HG03575 (cell line): ENCODE data around the gene ATXN10.

Experiments
- ATAC-seq: cut with Tn5 transposase; IDR thresholded peaks from one replicate; pipeline ENCODE4 v1.9.1; 2021; ENCODE audit not compliant: unreplicated experiment, insufficient number of reproducible peaks, low FRiP score; ENCODE audit errors: extremely low read depth

ATXN10 gene

GRCh38 chr22:45742866-45743450, 71.3 kb downstream of the ATXN10 start:
- ATAC-seq: no peak

- no peak for ATAC-seq
Observed at GRCh38 chr22:45743687-45744086, 72.1 kb downstream of the ATXN10 start.

- no peak for ATAC-seq
Observed at GRCh38 chr22:45744442-45744841, 72.8 kb downstream of the ATXN10 start.

GRCh38 chr22:45750626-45751025, 79.0 kb downstream of the ATXN10 start:
- ATAC-seq: no peak

- ATAC-seq: no peak
Observed at GRCh38 chr22:45752036-45752435, 80.4 kb downstream of the ATXN10 start.

GRCh38 chr22:45754822-45755221, 83.2 kb downstream of the ATXN10 start:
- ATAC-seq: no peak

GRCh38 chr22:45756558-45756957, 84.9 kb downstream of the ATXN10 start:
- no peak for ATAC-seq

- no peak for ATAC-seq
Observed at GRCh38 chr22:45757068-45757467, 85.4 kb downstream of the ATXN10 start.

GRCh38 chr22:45757936-45758335, 86.3 kb downstream of the ATXN10 start:
- ATAC-seq: no peak

- ATAC-seq: no peak
Observed at GRCh38 chr22:45758603-45759002, 87.0 kb downstream of the ATXN10 start.

- no peak for ATAC-seq
Observed at GRCh38 chr22:45760682-45761081, 89.0 kb downstream of the ATXN10 start.

GRCh38 chr22:45762545-45763235, 91.1 kb downstream of the ATXN10 start:
- ATAC-seq: no peak

- ATAC-seq: no peak
Observed at GRCh38 chr22:45763236-45763624, 91.6 kb downstream of the ATXN10 start.

- no peak for ATAC-seq
Observed at GRCh38 chr22:45768490-45768889, 96.9 kb downstream of the ATXN10 start.

GRCh38 chr22:45769569-45770210, 98.1 kb downstream of the ATXN10 start:
- no peak for ATAC-seq

- no peak for ATAC-seq
Observed at GRCh38 chr22:45770506-45770905, 98.9 kb downstream of the ATXN10 start.

- ATAC-seq: no peak
Observed at GRCh38 chr22:45771057-45771456, 99.4 kb downstream of the ATXN10 start.

- no peak for ATAC-seq
Observed at GRCh38 chr22:45771711-45772110, 100.1 kb downstream of the ATXN10 start.

- no peak for ATAC-seq
Observed at GRCh38 chr22:45772743-45773142, 101.1 kb downstream of the ATXN10 start.

- ATAC-seq: no peak
Observed at GRCh38 chr22:45774001-45774670, 102.5 kb downstream of the ATXN10 start.
